GM06990 (cell line): ENCODE results near the gene HAS3.

Experiments used
- DNase-seq: peaks from one replicate; pipeline ENCODE4 v3.0.0-alpha.2; 2011; ENCODE audit not compliant: insufficient read length; ENCODE audit errors: extremely low read depth
- H3K27me3 ChIP-seq: replicated peaks from 2 replicates; pipeline ENCODE4 v1.6.0; 2011; ENCODE audit warnings: low read length; ENCODE audit not compliant: control insufficient read depth, insufficient read depth
- H3K36me3 ChIP-seq: 2 replicates; pipeline ENCODE4 v1.5.1; 2011; ENCODE audit warnings: low read length; ENCODE audit not compliant: control insufficient read depth, insufficient read depth
- H3K4me3 ChIP-seq: replicated peaks from 2 replicates; pipeline ENCODE4 v1.5.1; 2011; ENCODE audit warnings: low read depth, mild to moderate bottlenecking, control low read depth, low read length
- TF ChIP-seq, protein P1 (sequence below): IDR thresholded peaks from 2 replicates; pipeline ENCODE4 v1.5.1; 2011; ENCODE audit warnings: low read length, control low read depth, mild to moderate bottlenecking, inconsistent platforms; ENCODE audit not compliant: insufficient read depth, poor library complexity, severe bottlenecking

The HAS3 gene

GRCh38 chr16:69085032-69085695, 20.3 kb upstream of the HAS3 start:
- DNase-seq: no peak
- TF ChIP-seq, protein P1, sequence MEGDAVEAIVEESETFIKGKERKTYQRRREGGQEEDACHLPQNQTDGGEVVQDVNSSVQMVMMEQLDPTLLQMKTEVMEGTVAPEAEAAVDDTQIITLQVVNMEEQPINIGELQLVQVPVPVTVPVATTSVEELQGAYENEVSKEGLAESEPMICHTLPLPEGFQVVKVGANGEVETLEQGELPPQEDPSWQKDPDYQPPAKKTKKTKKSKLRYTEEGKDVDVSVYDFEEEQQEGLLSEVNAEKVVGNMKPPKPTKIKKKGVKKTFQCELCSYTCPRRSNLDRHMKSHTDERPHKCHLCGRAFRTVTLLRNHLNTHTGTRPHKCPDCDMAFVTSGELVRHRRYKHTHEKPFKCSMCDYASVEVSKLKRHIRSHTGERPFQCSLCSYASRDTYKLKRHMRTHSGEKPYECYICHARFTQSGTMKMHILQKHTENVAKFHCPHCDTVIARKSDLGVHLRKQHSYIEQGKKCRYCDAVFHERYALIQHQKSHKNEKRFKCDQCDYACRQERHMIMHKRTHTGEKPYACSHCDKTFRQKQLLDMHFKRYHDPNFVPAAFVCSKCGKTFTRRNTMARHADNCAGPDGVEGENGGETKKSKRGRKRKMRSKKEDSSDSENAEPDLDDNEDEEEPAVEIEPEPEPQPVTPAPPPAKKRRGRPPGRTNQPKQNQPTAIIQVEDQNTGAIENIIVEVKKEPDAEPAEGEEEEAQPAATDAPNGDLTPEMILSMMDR: no peak
- Histone ChIP-seq H3K4me3 (no peak overlapping the region), H3K27me3 (no peaks in the 10 kb centered on the region), H3K36me3 (peaks cover 3% of the 10 kb centered on the region; the same call in 1 of the 2 replicates)

- DNase-seq: no peak
- peaks cover 3% of the 10 kb centered on the region; the same call in 1 of the 2 replicates for H3K36me3 ChIP-seq
- H3K4me3 ChIP-seq: no peak overlapping the region
- H3K27me3 ChIP-seq: no peaks in the 10 kb centered on the region
- TF ChIP-seq, protein P1: no peak
Observed at GRCh38 chr16:69087161-69087581, 18.3 kb upstream of the HAS3 start.

- H3K4me3 ChIP-seq: no peak overlapping the region
- TF ChIP-seq, protein P1: no peak
- H3K36me3 ChIP-seq: peaks cover 3% of the 10 kb centered on the region; the same call in 1 of the 2 replicates
- no peaks in the 10 kb centered on the region for H3K27me3 ChIP-seq
- no peak for DNase-seq
Observed at GRCh38 chr16:69088684-69089083, 16.8 kb upstream of the HAS3 start.

DNA sequence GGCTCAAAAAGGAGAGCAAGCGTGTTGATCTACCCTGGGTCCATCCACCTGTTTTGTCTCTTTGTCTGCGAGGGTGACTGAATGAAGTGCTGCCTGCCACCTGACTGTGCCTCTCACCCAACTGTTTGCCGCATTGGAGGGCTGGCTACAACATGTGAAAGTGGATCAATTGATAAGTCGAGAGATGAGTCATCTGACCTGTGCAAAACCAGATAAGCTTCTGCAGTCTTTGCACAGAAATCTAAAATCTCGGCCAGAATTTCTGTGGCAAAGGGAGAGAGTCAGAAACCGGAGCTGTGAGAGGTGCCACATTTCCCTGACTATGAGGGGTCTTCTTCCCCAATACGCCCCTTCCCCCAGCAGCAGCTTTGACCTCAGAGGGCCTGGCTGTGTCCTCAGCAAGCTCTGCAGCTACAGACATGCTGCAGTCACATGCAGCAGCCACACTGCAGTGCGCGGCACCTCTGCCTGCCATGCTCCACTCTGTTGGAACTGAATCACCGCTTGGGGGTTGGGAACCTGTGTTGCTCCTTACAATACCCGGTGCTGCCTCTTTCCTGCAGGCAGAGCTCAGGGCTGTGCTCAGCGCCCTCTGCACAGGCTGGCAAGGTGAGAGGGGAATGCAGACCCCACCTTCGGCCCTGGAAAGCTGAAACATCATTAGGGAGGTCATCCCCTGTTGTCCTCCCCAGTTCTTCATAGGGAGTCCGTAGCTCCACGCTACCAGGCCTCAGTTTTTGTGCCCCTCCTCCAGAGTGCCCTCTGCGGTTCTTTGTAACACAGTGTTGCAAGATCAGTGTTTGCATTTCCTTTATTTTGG, 16.2 kb upstream of the HAS3 start:
- peaks cover 3% of the 10 kb centered on the region; the same call in 1 of the 2 replicates for H3K36me3 ChIP-seq
- no peak for DNase-seq
- TF ChIP-seq, protein P1: no peak
- H3K27me3 ChIP-seq: no peaks in the 10 kb centered on the region
- H3K4me3 ChIP-seq: no peak overlapping the region

DNA sequence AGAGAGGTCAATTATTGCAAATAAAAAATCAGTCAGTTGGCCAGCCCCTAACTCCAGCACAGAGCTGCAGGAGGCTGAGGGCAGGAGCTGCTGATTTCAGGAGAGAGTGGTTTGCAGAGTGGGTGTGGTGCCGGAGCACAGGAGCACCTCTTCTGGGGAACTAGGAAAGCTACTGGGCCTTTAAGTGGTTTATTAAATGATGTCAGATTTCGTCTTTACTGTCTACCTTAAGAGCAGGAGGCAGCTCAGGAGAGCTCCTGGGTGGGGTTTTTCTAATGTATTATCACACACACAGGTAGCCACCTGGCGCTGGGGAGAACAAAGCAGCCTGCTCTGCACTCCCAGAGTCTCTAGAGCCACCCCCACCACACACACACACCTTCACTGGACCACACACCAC, 11.5 kb upstream of the HAS3 start:
- Histone ChIP-seq H3K27me3 (no peaks in the 10 kb centered on the region), H3K4me3 (no peak overlapping the region), H3K36me3 (no peaks in the 10 kb centered on the region)
- DNase-seq: no peak
- TF ChIP-seq, protein P1: no peak
